Stimulated activated CD8-positive, alpha-beta memory T cell treated with anti-CD3 and anti-CD28 coated beads, Interleukin-4, amount 100 ng/mL, for 1 hour (primary cell): ENCODE measurements around the gene TKT.

Source experiments
- DNase-seq, 2 donors: peaks; one replicate each; pipeline ENCODE4 v3.0.0-alpha.2; 2020; ENCODE audit warnings: low read depth in 2 of 2, low spot score in 1 of 2

TKT gene

GRCh38 chr3:53181528-53181927, 74.3 kb downstream of the TKT start:
- DNase-seq = no peak

- no peak for DNase-seq
Measured at GRCh38 chr3:53181024-53181371, 74.8 kb downstream of the TKT start.

GRCh38 chr3:53180305-53181023, 75.4 kb downstream of the TKT start:
- DNase-seq = no peak

GRCh38 chr3:53179580-53179979, 76.2 kb downstream of the TKT start:
- DNase-seq = no peak

- DNase-seq = no peak
Measured at GRCh38 chr3:53178246-53178645, 77.6 kb downstream of the TKT start.

GRCh38 chr3:53175613-53176540, 79.9 kb downstream of the TKT start:
- DNase-seq = no peak
